Hepatocyte (in vitro differentiated cells): ENCODE results near the gene TMEM106C.

ENCODE experiments used
- EZH2 ChIP-seq: fragments of 200-600 bp; sonication (generic); IDR thresholded peaks from 2 replicates; pipeline ENCODE4 v1.6.1; 2016; ENCODE audit warnings: antibody characterized with exemption, mild to moderate bottlenecking, borderline replicate concordance
- TF ChIP-seq, protein P1 (sequence below): fragments of 200-600 bp; sonication (generic); IDR thresholded peaks from 2 replicates; pipeline ENCODE4 v1.5.1; 2016; ENCODE audit warnings: antibody characterized with exemption, mild to moderate bottlenecking; ENCODE audit not compliant: poor library complexity

DNA sequence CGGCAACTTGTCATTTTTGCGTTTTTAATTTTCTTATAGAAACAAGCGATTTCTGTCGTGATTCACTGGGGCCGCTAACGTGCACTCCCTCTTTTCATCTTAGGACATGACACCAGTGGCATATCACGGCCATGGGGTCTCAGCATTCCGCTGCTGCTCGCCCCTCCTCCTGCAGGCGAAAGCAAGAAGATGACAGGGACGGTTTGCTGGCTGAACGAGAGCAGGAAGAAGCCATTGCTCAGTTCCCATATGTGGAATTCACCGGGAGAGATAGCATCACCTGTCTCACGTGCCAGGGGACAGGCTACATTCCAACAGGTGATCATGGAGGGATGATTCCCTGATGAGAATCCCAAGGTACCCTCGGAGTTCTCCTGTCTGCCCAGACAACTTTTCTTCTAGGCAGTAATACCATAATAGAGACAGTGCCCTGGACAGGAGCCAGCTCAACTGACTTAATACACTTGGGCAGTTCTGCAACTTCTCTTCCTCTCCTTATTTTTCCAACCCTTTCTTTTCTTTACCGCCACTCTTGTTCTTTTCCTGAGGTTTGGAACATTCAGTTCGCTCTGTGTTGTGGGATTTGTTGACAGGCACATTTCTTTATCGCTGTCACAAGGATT lies 821 bp downstream of the TMEM106C start:
- TF ChIP-seq, protein P1, sequence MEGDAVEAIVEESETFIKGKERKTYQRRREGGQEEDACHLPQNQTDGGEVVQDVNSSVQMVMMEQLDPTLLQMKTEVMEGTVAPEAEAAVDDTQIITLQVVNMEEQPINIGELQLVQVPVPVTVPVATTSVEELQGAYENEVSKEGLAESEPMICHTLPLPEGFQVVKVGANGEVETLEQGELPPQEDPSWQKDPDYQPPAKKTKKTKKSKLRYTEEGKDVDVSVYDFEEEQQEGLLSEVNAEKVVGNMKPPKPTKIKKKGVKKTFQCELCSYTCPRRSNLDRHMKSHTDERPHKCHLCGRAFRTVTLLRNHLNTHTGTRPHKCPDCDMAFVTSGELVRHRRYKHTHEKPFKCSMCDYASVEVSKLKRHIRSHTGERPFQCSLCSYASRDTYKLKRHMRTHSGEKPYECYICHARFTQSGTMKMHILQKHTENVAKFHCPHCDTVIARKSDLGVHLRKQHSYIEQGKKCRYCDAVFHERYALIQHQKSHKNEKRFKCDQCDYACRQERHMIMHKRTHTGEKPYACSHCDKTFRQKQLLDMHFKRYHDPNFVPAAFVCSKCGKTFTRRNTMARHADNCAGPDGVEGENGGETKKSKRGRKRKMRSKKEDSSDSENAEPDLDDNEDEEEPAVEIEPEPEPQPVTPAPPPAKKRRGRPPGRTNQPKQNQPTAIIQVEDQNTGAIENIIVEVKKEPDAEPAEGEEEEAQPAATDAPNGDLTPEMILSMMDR = no peak
- no peak for TF ChIP-seq EZH2
